K562 (cell line): Measurements from ENCODE around the gene UBE2V1. TPM values are rescaled to one million over a fixed set of nuclear protein-coding genes. Genes with fewer than 3 reads are reported as not detected.

Experiments used
- ATAC-seq: fragments of 200-7000 bp; cut with Tn5 transposase; 3 replicates; pipeline ENCODE4 v1.9.1; 2020; ENCODE audit warnings: moderate library complexity
- BruUV-seq: library from RNA; stranded (reverse); fragments of 400-500 nt; replicated peaks from 2 replicates; lab custom pipeline; 2021; lab: Mats Ljungman, UMichigan
- CTCF ChIA-PET: fragments of 300-600 bp; formaldehyde crosslinking; extraction: SDS; loops from one replicate; lab custom pipeline; 2021; ENCODE audit warnings: low intra/inter-chr PET ratio; lab: Yijun Ruan, JAX
- POLR2A ChIA-PET: fragments of 300-600, 350-650 bp; sonication (Branson Sonifier 250); formaldehyde crosslinking; extraction: SDS; loops from one replicate; lab custom pipeline; 2021; ENCODE audit warnings: antibody characterized with exemption, inconsistent platforms; lab: Yijun Ruan, JAX
- DNase-seq, 4 experiments: peaks; one replicate each; pipeline versions ENCODE4 v3.0.0 to v3.0.0-alpha.2; 2011 to 2018; ENCODE audit warnings: low spot score in 3 of 4, mixed read lengths in 3 of 4; ENCODE audit errors: extremely low read depth in 1 of 4
- FAIRE-seq: peaks from 2 replicates; lab custom pipeline; 2011; peaks lifted over from hg19 to GRCh38; lab: Jason Lieb, UNC
- H2AFZ ChIP-seq: 2 replicates; pipeline ENCODE4 v1.6.0; 2011; ENCODE audit warnings: low read depth, low read length, control low read depth, inconsistent platforms
- H3K27ac ChIP-seq: fragments of 200-600 bp; 3 replicates; pipeline ENCODE4 v1.8.0; 2011; ENCODE audit warnings: low read depth, mild to moderate bottlenecking, control low read depth, inconsistent platforms, low read length, moderate library complexity, mixed read lengths; ENCODE audit errors: extremely low read depth
- H3K27me3 ChIP-seq, 2 experiments: fragments of 300-600 bp in 1 of 2; 2 replicates in 1 of 2; 3 replicates in 1 of 2; pipeline versions ENCODE4 v1.6.0 to v1.8.0; 2011; ENCODE audit warnings: inconsistent platforms in 2 of 2, low read length in 2 of 2, mild to moderate bottlenecking in 1 of 2, mixed read lengths in 1 of 2, moderate library complexity in 1 of 2; ENCODE audit not compliant: control insufficient read depth in 2 of 2, insufficient read depth in 2 of 2
- H3K36me3 ChIP-seq: fragments of 300-600 bp; 3 replicates; pipeline ENCODE4 v1.8.0; 2011; ENCODE audit warnings: mild to moderate bottlenecking, low read length, inconsistent platforms; ENCODE audit not compliant: control insufficient read depth, insufficient read depth
- H3K4me1 ChIP-seq, 2 experiments: fragments of 200-600 bp in 1 of 2; replicated peaks in 1 of 2; 2 replicates in 1 of 2; 3 replicates in 1 of 2; pipeline versions ENCODE4 v1.5.1 to v1.8.0; 2011; ENCODE audit warnings: inconsistent platforms in 2 of 2, low read length in 2 of 2, mild to moderate bottlenecking in 1 of 2, mixed read lengths in 1 of 2, moderate library complexity in 1 of 2; ENCODE audit not compliant: control insufficient read depth in 2 of 2, insufficient read depth in 2 of 2
- H3K4me2 ChIP-seq: 2 replicates; pipeline ENCODE4 v1.6.1; 2011; ENCODE audit warnings: low read length, control low read depth, inconsistent platforms, mixed read lengths; ENCODE audit not compliant: insufficient read depth
- H3K4me3 ChIP-seq: fragments of 200-600 bp; sonication (generic), shearing (Covaris generic); 2 replicates; pipeline ENCODE4 v1.5.1; 2016; ENCODE audit warnings: control low read depth, inconsistent platforms
- H3K79me2 ChIP-seq: fragments of 200-600 bp; 3 replicates; pipeline ENCODE4 v1.8.0; 2011; ENCODE audit warnings: low read length, inconsistent platforms; ENCODE audit not compliant: control insufficient read depth, insufficient read depth
- H3K9ac ChIP-seq, 2 experiments: 2 replicates each; pipeline versions ENCODE4 v1.6.0 to v1.6.1; 2011; ENCODE audit warnings: low read depth in 2 of 2, low read length in 2 of 2, control low read depth in 1 of 2, inconsistent platforms in 1 of 2, mild to moderate bottlenecking in 1 of 2, mixed read lengths in 1 of 2; ENCODE audit not compliant: insufficient read depth in 1 of 2
- H3K9me1 ChIP-seq: one replicate; pipeline ENCODE4 v1.6.0; 2011; ENCODE audit warnings: inconsistent platforms, mild to moderate bottlenecking, low read length, moderate library complexity; ENCODE audit not compliant: control insufficient read depth, insufficient read depth
- H3K9me3 ChIP-seq: replicated peaks from 2 replicates; pipeline ENCODE4 v1.5.1; 2011; ENCODE audit warnings: low read depth, low read length, inconsistent platforms; ENCODE audit not compliant: control insufficient read depth, insufficient read depth
- H4K20me1 ChIP-seq: replicated peaks from 2 replicates; pipeline ENCODE4 v1.6.1; 2011; ENCODE audit warnings: low read length, inconsistent platforms, mixed read lengths; ENCODE audit not compliant: control insufficient read depth, insufficient read depth
- ARNT ChIP-seq, 2 experiments: fragments of 450-650 bp; IDR thresholded peaks; 2 replicates each; pipeline ENCODE4 v1.6.1; 2016; ENCODE audit warnings: mild to moderate bottlenecking in 1 of 2
- ETS1 ChIP-seq: conservative IDR thresholded peaks from 2 replicates; pipeline ENCODE4 v1.6.1; 2011; ENCODE audit warnings: low read depth, mild to moderate bottlenecking, low read length; ENCODE audit not compliant: control insufficient read depth
- FOS ChIP-seq: IDR thresholded peaks from 3 replicates; pipeline ENCODE4 v1.6.1; 2011; ENCODE audit not compliant: insufficient read length; ENCODE audit errors: extremely low read depth
- L3MBTL2 ChIP-seq: fragments of 450-650 bp; IDR thresholded peaks from 2 replicates; pipeline ENCODE4 v1.6.1; 2016; ENCODE audit warnings: mild to moderate bottlenecking, moderate library complexity
- MAFF ChIP-seq: IDR thresholded peaks from 2 replicates; pipeline ENCODE4 v1.6.1; 2012; ENCODE audit warnings: low read length, improper control_type of control experiment
- NFATC3 ChIP-seq: fragments of 450-650 bp; IDR thresholded peaks from 2 replicates; pipeline ENCODE4 v1.6.1; 2017; ENCODE audit warnings: mild to moderate bottlenecking
- NR2C2 ChIP-seq, 2 experiments: fragments of 200-800 bp in 1 of 2; sonication (Bioruptor generic) in 1 of 2; sonication (generic) in 1 of 2; formaldehyde crosslinking in 1 of 2; IDR thresholded peaks; 2 replicates each; pipeline versions ENCODE4 v1.6.1 to v1.8.0; 2016 to 2022; ENCODE audit warnings: mild to moderate bottlenecking in 1 of 2, missing compliant biosample characterization in 1 of 2, missing genetic modification characterization in 1 of 2, missing genetic modification reagents in 1 of 2
- RBM14 ChIP-seq: fragments of 200-400 bp; formaldehyde crosslinking; IDR thresholded peaks from 2 replicates; pipeline ENCODE4 v1.6.1; 2018; ENCODE audit warnings: low read depth, mild to moderate bottlenecking, low read length, moderate library complexity, borderline replicate concordance; ENCODE audit not compliant: insufficient read depth
- THRA ChIP-seq: fragments of 450-650 bp; IDR thresholded peaks from 2 replicates; pipeline ENCODE4 v1.6.1; 2017; ENCODE audit warnings: mild to moderate bottlenecking, moderate library complexity
- ZNF121 ChIP-seq: sonication (generic); formaldehyde crosslinking; conservative IDR thresholded peaks from 2 replicates; pipeline ENCODE4 v1.8.0; 2022; ENCODE audit warnings: missing genetic modification reagents
- ZNF3 ChIP-seq: fragments of 250-450 bp; sonication (Bioruptor Pico); IDR thresholded peaks from 2 replicates; pipeline ENCODE4 v1.5.0; 2021; ENCODE audit warnings: mild to moderate bottlenecking, moderate library complexity
- ZNF512 ChIP-seq: IDR thresholded peaks from 2 replicates; pipeline ENCODE4 v1.6.1; 2016; ENCODE audit warnings: missing genetic modification characterization, missing compliant biosample characterization
- ZNF589 ChIP-seq: fragments of 200-800 bp; sonication (Bioruptor generic); IDR thresholded peaks from 2 replicates; pipeline ENCODE4 v1.6.1; 2016; ENCODE audit warnings: low read depth, missing genetic modification characterization, missing compliant biosample characterization
- ZNF778 ChIP-seq: fragments of 450-650 bp; formaldehyde crosslinking; IDR thresholded peaks from 2 replicates; pipeline ENCODE4 v1.4.0; 2020; ENCODE audit warnings: mild to moderate bottlenecking, moderate library complexity
- WGBS: fragments of 100-300 bp; shearing (Covaris generic); methylation state at CpG from one replicate; pipeline ENCODE4 v1.1.6; 2016; ENCODE audit warnings: low coverage, mixed read lengths; ENCODE audit not compliant: insufficient coverage; ENCODE audit errors: missing lambda C conversion rate; 5-methylcytosine and 5-hydroxymethylcytosine counted together
- in situ Hi-C: fragments of 300-500 bp; cut with MboI; formaldehyde crosslinking; loops from 4 replicates; pipeline ENCODE4 v1.15.0; 2018; ENCODE audit warnings: inconsistent platforms, mixed read lengths
- intact Hi-C: fragments of 100-400 bp; cut with micrococcal nuclease; formaldehyde crosslinking; loops from 2 replicates; pipeline ENCODE4 v1.14.2; 2022
- polyA plus RNA-seq, 8 experiments: library from polyadenylated mRNA; depleted of rRNA in 4 of 8; stranded (reverse) in 5 of 8; unstranded in 3 of 8; fragments of >200 nt; fragmentation: Nextera tagmentation in 2 of 8; fragmentation: Illumina TruSeq in 1 of 8; extraction: Ambion mirVana in 2 of 8; extraction: Trizol in 1 of 8; gene quantifications; 2 replicates each; pipeline versions ENCODE4 v1.2.1 to v1.2.3, GENCODE V29; 2011 to 2014; ENCODE audit warnings: inconsistent platforms in 1 of 8, missing spikeins in 1 of 8
- total RNA-seq, 7 experiments: library from RNA; depleted of rRNA in 6 of 7; stranded (reverse); fragments of >200 nt in 6 of 7; fragmentation: Illumina TruSeq in 2 of 7; extraction: Trizol in 2 of 7; gene quantifications; 2 replicates each; pipeline versions ENCODE4 v1.2.1 to v1.2.3, GENCODE V29; 2011 to 2021; ENCODE audit warnings: low replicate concordance in 1 of 7

UBE2V1 gene
- total and polyA plus RNA-seq, 9 of the 15 experiments (the other 6 are each of a cell fraction or from before 2014, with no cell fraction given), result 93.0 to 357 (median 119) TPM

- no peak for FAIRE-seq
- Histone ChIP-seq H3K9me1 (peaks cover 7% of the 10 kb centered on the region), H4K20me1 (peaks cover 35% of the 10 kb centered on the region), H3K36me3 (peaks cover 23% of the 10 kb centered on the region), H3K9ac (peak overlapping the region; percentile 85 to 97; a peak in 3 of 4 replicates), H3K9me3 (no peaks in the 10 kb centered on the region), H3K4me1 (peaks cover 23 to 51% of the 10 kb centered on the region in 2 experiments), H3K27ac (peak overlapping the region; percentile 92), H3K4me3 (peak overlapping the region; percentile 100), H3K4me2 (peak overlapping the region; percentile 98), H3K79me2 (peaks cover 63% of the 10 kb centered on the region), H2AFZ (peak overlapping the region; percentile 91), H3K27me3 (no peaks in the 10 kb centered on the region)
- 4% methylated on average over 11 of the region's 11 CpGs for WGBS
- CTCF ChIA-PET, result no interaction called here
- no peak for ATAC-seq
- in situ Hi-C loops (no loop called here), intact Hi-C loops (loop anchor here (2.0 to 5.0 kb wide), 2 partner anchors 39 to 54 kb away; partner anchors contain the start of gene PEDS1)
- DNase-seq, result no peak
- BruUV-seq, result TSS peak; percentile 71
- POLR2A ChIA-PET, result interaction anchor here (0.5 to 5.5 kb wide), 4 partner anchors 9 to 570 kb away, joined by 4 to 51 read pairs (median 4); no protein-coding TSS in a partner anchor
- TF ChIP-seq ZNF121 (CRISPR knock-in tag) (no peak), ETS1 (no peak), NR2C2 (CRISPR knock-in tag; IDR thresholded peaks at IDR 0.05) (no peak), NR2C2 (tag; IDR thresholded peaks at IDR 0.05) (no peak; the same call in none of the 2 replicates), ZNF3 (CRISPR knock-in tag) (no peak), FOS (no peak), ARNT (IDR thresholded peaks at IDR 0.05) (no peak), MAFF (no peak), ZNF512 (tag) (no peak), L3MBTL2 (no peak), RBM14 (no peak), ZNF778 (CRISPR knock-in tag) (no peak), THRA (no peak), ZNF589 (CRISPR knock-in tag) (no peak), NFATC3 (no peak)
Measured at GRCh38 chr20:50113420-50114224, 672 bp upstream of the UBE2V1 start.
